HG03342 (cell line): Measurements from ENCODE around the gene PROM1.

Experiments used
- ATAC-seq: cut with Tn5 transposase; IDR thresholded peaks from one replicate; pipeline ENCODE4 v1.9.1; 2021; ENCODE audit warnings: mild to moderate bottlenecking, moderate library complexity; ENCODE audit not compliant: unreplicated experiment

PROM1 gene, protein sequence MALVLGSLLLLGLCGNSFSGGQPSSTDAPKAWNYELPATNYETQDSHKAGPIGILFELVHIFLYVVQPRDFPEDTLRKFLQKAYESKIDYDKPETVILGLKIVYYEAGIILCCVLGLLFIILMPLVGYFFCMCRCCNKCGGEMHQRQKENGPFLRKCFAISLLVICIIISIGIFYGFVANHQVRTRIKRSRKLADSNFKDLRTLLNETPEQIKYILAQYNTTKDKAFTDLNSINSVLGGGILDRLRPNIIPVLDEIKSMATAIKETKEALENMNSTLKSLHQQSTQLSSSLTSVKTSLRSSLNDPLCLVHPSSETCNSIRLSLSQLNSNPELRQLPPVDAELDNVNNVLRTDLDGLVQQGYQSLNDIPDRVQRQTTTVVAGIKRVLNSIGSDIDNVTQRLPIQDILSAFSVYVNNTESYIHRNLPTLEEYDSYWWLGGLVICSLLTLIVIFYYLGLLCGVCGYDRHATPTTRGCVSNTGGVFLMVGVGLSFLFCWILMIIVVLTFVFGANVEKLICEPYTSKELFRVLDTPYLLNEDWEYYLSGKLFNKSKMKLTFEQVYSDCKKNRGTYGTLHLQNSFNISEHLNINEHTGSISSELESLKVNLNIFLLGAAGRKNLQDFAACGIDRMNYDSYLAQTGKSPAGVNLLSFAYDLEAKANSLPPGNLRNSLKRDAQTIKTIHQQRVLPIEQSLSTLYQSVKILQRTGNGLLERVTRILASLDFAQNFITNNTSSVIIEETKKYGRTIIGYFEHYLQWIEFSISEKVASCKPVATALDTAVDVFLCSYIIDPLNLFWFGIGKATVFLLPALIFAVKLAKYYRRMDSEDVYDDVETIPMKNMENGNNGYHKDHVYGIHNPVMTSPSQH

DNA sequence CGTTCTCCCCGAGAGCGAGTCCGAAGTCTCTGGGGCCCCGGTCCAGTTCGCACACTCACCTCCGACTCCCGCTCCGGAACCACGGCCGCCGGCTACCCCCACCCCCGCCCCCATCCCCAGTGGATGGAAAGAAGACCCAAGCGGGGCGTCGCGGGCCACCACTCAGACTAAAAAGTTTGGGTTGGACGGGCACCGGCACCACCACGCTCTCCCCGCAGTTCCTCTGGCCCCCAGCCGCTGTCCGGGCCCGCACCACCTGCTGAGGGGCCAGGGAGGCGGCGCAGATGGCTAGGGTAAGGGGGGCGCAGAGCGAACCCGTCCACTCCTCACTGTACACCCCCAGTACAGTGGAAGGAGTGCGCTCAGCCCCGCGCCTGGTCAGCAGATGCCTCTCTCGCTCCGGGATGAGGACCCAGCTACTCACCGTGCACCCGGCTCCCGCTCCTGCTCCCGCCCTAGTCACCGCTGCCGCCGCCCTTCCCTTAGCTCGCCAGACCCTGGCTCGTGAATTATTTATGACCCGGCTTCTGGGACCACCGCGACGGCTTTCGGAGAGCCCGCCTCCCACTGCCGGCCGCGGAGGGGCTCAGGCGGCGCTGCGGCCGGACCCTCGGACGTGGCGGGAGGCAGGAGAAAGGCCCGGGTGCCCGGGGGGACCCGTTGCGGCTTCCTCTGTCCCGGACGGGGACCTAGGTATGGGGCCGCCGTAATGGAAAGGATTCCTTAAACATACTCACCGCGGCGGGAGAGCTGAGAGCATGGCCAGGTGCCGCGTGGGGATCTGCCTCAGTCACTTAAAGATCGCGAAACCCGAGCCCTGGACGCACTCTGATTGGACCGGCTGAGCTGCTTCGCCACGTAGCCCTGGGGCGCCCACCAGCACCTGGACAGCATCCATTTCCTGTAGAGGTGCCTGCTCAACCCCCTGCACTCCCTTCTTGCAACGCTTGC is at the start of gene PROM1:
PROM1 (minus strand) TSS at position 783 of the 951 bp plus-strand sequence. CDS start 8,117 bp downstream, outside the sequence.
- ATAC-seq: no peak

DNA sequence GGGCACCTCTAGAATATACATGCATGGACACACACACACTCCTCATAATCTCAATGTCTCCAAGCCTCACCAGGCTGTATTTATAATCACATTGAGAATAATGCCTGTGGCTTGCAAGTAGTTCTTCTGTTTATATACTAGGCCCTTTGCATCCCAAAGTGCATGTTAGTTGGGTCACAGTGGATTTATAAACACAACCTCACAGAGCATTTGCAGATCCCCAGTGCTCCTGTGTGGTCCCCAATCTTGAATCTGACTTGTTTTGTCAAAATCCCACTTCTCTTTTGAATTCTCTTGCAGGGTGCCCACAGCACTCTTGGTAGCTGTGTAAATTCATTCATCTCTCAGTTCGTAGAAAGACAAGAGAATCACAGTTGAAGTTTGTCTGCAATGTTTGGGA is 49.6 kb upstream of the PROM1 start:
- ATAC-seq: no peak

DNA sequence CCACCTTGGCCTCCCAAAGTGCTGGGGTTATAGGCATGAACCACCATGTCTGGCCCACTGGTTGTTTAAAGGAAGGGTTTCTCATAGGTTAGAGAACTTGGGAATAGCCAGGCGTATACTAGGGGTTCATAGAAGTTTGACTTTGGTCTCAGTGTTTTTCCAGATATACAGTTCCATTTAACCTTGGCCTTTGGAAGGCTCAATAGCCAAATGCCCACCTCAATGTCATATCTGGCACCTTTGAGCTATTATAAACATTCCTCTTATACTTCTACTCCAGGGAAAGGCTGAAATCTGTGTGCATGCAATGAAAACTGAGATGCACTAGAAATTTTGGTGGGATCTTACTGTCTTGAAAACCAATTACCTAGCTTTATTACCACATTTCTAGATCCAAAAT is 47.5 kb upstream of the PROM1 start:
- no peak for ATAC-seq

DNA sequence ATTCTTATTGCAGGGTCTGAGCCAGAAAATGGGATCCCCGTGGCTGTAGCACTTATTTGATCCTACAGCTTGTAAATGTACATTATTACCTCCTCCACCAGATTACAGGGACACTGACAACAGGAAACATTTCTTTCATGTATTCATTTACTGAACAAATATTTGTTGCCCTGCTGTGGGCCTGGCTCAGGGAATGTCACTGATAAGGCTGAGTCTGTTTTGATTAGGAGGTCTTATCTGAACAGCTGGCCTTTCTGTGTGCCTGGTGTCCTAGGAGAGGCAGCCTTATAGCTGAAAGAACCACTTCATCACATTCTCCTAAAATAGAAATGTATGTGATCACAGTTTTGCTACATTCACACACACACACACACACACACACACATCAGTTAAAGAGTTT is 45.5 kb upstream of the PROM1 start:
- no peak for ATAC-seq

DNA sequence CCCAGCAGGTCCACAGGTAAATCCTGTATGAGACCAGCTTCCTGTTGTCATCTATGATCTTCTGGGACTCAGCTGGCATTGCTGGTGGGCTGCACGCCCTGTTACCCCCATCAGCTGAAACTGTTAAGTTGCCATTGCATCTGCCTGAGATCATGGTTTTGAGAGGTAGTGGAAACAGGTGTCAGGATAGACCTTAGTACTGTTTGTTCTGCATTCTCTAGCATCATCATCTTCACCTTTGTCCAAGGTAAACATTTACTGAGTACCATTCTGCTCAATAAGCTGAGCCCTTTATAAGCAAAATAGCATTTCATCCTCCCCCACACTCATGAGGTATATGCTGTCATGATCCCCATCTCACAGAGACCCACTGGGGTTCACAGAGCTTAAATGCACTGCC is 42.9 kb upstream of the PROM1 start:
- no peak for ATAC-seq

DNA sequence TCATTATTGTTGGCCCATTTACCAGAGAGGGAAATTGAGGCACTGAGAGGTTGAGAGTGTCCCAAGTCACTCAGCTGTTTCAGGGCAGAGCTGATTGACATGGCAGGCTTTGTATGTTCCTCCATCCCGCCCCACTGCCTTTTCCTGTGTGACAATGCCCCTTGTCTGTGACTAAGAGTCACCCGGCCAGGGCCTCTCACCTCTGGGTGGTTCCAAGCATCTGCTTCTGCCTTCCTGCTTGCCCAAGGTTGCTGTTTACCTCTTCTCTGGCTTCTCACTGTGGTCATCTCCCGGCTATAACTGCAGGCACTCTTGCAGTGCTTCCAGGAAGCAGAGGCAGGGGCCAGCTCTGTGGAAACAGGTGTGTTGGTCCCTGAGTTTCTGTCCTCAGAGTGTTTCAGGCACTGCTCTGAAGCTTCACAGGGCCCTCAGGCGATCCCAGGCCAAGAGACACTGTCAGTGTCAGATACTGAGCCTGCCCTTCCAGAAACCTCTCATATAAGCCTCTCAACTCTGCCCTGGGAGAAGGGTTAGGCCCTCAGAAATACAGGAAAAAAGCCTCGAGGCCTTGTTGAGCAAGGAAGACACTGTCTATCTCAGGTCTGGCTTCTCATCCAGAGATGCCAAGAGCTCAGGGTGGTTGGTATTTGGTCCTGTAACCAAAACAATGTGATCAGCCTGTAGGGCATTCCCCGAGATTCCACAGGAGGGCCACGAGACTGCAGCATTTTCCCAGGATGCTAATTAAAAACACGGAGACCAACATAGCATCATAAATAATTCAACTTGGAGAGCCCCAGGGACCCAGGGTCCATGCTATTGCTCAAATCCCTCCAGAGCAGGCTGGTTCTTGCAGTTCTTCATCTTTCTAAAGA is 42.0 kb upstream of the PROM1 start:
- ATAC-seq: no peak

DNA sequence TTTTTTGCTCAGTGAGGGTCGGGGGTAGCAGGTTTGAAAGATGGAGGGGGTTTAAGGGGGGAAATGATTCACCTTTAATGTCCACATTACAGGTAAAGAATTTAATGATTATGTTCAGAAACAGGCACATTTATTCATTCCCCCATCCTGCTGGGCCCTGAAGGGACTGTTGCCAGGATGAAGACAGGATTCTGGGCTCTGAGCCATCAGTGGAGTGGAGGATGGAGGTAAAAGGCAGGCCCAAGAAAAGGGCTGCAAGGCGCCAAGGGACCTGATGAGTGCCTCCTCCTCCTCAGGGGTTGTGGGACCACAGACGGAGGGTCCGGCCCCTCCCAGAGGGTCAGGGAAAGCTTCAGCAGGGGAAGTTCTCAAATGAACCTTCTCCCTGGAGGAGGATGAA is 40.4 kb upstream of the PROM1 start:
- ATAC-seq: no peak

DNA sequence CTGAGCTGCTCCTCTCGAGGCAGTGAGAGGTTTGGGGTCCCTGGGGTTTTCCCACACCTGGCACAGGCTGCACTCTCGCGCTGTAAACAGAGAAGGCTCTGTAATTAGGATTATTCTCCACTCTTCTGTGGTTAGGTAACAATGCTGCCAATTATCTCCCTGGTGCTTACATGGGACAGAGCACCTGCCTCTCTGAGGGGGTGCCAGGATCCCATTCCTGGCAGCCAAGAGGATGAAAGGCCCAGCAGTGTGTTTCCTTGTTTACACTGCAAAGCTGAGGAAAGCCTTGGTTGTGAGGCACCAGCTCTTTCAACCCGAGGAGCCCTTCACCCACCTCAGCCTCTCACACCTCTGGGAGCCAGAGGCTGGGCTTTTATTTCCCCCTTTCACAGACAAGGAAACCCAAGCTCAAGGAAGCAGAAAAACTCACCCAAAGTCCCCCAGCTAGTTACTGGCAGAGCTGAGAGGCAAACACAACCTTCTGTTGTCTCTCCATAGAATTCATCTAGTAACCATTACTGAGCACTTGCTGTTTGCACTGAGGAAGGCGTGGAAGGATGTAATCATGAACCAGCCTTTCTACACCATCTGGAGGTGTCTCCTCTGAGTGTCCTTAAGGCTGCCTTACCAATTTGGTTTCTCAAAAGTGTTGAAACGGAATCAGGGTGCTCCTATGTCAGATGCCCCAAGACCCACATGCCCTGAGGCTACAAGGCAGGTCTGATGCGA is 39.7 kb upstream of the PROM1 start:
- ATAC-seq: no peak

DNA sequence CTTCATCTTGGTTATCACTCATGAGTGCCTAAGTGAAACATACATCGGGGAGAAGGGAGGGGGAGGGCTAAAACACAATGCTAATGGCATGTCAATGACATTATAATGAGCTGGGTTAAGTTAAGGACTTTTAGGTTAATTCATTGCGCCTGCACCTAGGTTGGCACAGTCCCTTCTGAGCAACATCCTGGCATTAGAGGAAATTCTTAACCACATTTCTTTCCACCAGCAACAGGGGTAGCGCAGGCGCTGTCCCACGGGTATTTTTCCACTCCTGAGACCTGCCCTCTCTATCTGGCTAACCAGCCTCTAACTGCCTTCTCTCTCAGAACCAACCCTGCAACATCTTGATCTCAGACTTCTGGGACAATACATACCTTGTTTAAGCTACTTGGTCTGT is 39.0 kb upstream of the PROM1 start:
- no peak for ATAC-seq

DNA sequence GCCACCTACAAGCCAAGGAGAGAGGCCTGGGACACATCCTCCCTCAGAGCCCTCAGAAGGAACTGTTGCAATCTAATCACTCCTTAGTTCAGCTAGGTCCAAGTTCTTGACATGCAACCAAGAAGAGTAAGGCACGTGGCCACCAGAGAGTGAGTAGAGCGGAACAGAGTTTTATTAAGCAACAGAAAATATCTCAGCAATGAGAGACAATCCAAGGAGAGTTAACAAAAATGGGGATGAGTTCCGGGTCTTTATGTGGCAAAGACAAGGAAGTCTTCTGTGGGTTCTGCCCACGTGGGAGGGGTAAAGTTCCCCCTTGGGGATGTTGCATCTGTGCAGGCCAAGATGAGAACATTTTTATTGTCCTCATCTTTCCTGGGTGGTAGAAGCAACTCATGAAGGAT is 38.5 kb upstream of the PROM1 start:
- ATAC-seq: no peak

DNA sequence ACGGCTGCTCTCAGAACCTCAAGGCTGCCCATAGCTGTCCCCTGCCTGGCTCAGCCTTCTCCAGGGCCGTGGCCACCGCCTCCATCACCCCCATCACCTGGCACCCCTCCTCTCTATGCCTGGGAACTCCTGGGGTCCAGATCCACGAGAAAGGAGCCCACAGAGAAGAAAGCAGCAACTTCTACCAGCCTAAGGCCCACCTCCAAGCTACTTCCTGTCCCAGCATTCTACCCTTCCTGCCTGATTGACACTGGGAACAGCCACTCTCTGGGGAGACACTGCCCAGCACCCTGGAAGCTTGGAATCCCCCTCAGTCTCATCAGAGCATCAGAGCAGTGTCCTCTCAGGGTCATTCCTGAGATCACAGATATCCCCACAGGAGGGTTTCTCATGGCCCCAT is 36.9 kb upstream of the PROM1 start:
- ATAC-seq: no peak

DNA sequence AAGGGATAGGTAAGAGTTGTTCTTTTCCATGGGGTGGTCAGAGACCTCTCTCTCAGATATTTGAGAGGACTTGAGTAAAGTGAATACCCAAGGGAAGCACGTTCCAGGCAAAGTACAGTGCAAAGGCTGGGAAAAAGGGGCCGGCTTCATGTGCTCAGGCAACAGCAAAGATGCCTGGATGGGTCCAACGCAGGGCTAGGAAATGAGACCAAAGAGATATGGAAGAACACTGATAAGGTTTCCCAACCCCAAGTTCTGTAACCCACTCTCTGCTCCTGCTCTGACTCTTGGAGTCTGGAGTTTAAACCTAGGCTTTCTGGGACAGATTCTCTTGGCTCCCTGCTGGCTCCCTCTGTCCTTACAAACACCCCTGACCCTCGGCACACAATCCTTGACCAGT is 36.2 kb upstream of the PROM1 start:
- no peak for ATAC-seq

DNA sequence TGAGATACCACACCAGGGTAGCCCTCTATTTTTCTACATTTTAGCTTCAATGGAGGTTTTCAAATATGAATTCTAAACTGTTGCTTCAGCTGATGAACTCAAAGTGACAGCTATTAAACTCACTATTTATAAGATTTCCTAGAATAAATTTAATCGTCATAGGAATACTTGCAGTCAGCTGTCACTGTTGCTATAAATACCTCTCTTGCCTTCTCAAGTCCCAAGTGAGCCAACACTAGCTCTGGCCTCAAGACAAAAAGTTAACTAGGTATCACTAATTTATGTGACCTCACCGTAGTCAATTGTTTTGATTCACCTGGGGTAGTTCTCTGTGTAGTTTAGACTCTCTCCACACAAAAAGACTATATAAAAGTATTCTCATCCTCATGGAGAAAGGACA is 34.3 kb upstream of the PROM1 start:
- no peak for ATAC-seq

DNA sequence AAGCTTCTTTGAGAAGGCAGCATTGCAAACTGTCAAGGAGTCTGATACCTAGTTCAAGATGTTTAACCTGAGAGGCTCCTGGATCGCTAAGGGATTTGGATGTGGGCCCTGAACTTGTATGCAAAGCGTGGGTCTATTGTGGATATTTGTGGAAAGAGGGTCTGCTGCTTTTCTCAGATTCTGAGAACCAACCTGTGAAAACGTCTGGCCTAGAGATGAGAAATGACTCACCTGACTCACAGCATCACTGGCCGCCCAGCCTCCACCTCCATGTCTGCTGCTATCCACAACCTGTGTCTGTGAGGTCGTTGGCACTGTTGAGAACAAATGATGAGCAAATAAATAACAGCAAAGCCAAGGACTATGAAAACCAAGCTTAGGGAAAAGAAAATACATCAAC is 33.3 kb upstream of the PROM1 start:
- ATAC-seq: no peak

DNA sequence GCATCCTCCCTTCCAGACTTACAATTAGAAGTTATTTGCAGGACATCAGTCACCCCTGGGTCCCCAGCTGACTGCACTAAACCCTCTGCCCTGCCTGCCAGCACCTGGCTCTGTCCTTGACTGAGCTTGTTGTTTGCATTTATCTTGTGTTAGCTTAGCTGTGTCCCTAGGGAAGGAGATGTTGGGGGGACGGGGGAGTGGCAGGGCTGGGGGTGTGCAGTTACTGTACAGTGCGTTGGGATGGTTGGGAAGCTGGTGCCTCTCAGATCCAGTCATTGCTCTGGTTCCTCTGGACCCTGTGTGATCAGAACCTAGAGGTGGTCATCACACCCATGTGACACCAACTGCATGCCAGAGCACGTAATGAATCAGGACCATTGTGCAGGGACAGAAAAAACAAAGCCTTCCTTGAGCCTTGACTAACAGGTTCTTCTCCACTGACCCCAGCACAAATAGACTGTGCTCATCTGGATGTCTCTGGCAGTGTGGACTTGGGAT is 32.7 kb upstream of the PROM1 start:
- no peak for ATAC-seq

DNA sequence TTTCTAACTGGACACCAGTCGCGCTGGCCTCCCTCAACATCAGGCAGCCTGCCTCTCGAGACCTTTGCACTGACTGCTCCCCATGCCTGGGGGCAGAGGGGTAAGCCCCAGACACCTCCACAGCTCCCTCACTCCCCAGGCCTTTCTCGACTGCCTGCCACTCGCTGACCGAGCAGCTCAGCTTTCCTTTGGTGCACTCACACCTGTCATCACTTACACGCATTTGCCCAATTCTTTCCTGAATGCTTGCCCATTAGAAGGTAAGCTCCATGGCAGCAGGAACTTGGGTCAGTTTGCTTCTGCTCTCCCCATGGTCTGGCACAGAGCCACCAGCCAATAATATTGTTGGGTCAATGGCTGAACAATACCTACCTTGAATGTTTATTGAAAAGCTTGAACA is 32.2 kb upstream of the PROM1 start:
- ATAC-seq: no peak

DNA sequence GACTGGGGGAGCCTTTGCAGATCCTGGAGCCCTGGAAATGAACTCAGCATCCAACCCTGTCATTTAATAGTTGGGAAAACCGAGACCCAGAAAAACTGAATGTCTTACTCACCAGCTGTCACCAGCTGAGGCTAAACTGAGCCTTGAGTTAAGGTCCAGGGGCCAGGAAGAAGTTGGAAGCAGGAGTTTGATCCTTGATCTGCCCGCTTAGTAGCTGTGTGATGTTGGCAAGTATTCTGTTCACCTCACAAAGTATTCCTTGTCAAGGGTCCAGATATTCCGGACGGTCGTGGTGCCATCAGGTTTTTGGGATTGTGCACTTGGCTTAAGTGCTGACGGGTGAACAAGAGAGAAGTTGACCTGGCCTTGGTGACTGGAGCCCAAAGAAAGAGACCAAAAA is 30.7 kb upstream of the PROM1 start:
- ATAC-seq: no peak

DNA sequence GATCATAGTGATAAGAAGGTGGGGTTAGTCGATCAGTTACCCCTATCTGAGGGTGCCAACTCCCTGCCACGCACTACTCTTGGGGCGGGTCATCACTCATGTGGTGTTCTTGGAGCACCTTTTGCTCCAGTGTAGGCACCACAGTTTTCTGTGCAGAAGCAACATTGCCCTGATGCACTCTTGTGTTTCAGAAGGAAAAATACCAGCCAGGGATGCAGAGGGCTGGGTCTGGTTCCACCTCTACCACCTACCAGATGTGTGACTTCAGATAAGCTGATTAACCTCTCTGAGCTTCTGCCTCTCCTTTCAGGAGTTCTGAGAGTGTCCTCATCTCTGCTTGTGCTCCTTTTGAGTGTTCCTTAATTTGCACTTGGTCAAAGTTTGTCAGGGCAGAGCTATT is 29.9 kb upstream of the PROM1 start:
- ATAC-seq: no peak

DNA sequence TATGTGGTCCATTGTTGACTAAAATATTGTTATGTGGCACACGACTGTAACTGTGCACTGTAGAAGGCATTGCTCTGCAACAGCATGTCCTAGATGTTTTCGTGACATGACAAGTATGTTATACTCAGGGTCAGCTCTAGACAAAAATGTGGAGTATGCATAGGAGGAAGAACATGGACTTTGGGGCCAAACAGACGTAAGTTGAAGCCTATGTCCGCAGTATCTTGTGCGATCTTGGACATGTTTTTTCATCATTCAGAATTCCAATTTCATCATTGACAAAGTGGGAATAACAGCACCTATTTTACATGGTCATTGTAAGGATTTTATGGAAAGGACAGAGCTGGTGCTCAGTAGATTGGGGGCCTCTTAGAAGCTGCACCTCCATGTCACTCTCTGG is 27.7 kb upstream of the PROM1 start:
- no peak for ATAC-seq
